Measurements from ENCODE around the gene NF2.

The NF2 gene

DNA sequence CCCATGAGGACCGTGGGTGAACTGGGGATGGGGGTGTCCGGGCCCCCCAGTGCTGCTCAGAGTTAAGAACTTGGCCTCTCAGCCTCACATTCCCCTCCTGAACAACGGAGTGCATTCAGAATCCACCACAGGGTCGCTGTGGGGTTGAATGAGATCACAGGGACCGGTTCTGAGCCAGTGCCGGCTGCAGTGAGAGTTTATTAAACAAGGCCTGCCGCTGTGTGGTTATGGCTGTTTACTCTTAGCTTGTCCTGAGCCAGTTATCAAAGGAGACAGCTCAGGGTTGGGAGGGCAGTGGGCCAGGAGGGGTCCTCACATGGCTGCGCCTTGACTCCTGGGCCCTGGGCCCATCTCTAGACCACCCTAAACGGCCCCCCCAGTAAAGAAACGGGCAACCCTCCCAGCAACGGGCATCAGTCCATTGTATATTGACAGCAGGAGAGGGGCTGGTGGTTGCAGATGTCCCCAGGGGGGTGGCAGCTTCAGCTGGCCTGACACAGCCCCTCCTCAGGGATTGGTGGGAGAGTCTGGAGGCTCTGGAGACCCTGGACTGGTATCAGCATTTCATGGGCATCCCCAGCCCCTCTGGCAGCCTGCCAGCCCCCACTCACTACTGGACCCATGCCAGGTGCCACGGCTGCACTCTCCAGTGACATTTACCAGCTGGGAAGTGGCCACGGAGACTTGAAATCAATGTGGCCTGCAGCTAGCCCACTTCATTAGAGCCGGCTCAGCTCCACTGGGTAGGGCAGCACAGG lies 101.3 kb downstream of the NF2 start:
- peaks cover 3% of the 10 kb centered on the region for H3K27me3 Mint-ChIP-seq
- H3K4me1 Mint-ChIP-seq (ENCODE audit: low read depth): peaks cover 4% of the 10 kb centered on the region
- no peaks in the 10 kb centered on the region for H3K9me3 Mint-ChIP-seq

DNA sequence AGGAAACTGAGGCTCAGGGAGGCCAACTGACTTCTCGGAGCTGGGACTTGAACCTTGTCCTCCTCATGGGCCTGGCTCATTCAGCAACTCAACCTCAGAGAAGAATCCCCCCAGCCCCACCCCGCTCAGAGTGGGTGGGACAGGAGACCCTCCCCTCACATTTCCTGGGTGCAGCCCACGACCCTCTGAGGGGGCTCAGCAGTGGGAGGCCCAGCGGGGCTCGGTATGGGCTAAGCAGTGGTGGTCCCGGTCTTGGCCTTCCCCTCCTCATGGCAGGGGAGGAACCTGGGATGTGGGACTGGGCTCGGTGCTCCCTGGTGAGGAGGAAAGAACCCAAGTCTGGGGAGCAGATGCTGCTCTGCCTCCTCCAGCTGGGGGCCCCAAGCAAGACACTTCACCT lies 102.2 kb downstream of the NF2 start:
- no peak overlapping the region for H3K27ac Mint-ChIP-seq
- H3K4me1 Mint-ChIP-seq (ENCODE audit: low read depth): peaks cover 4% of the 10 kb centered on the region
- H3K27me3 Mint-ChIP-seq: peaks cover 3% of the 10 kb centered on the region
- H3K4me3 Mint-ChIP-seq: no peak overlapping the region
- no peaks in the 10 kb centered on the region for H3K36me3 Mint-ChIP-seq (ENCODE audit: low read depth)
- H3K9me3 Mint-ChIP-seq: no peaks in the 10 kb centered on the region

More for the DNA sequence above, 101.3 kb downstream of the NF2 start:
- Mint-ChIP-seq H3K36me3 (ENCODE audit: low read depth) (no peaks in the 10 kb centered on the region), H3K4me3 (no peak overlapping the region), H3K27ac (no peak overlapping the region)

DNA sequence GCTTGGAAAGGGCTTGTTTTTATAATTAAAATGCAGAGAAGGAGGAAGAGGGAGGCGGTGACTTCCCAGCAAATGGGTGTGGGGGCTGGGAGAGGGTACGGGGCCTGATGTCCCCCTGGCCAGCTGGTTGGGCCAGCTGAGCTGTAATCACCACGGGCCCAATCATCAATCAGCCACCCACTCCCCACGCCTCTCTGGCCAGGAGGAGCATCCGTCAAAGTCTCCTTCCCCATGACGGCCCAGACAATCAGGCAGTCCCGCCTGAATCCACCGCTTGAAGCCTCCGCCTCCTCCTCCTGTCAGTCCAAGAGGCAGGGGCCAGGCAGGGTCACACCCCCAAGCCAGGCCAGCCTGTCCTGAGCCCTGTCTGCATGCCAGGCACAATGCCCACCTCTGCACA lies 103.1 kb downstream of the NF2 start:
- H3K36me3 Mint-ChIP-seq (ENCODE audit: low read depth): no peaks in the 10 kb centered on the region
- H3K27me3 Mint-ChIP-seq: peaks cover 3% of the 10 kb centered on the region
- no peak overlapping the region for H3K4me3 Mint-ChIP-seq
- no peak overlapping the region for H3K27ac Mint-ChIP-seq
- H3K4me1 Mint-ChIP-seq (ENCODE audit: low read depth): no peaks in the 10 kb centered on the region
- H3K9me3 Mint-ChIP-seq: no peaks in the 10 kb centered on the region

DNA sequence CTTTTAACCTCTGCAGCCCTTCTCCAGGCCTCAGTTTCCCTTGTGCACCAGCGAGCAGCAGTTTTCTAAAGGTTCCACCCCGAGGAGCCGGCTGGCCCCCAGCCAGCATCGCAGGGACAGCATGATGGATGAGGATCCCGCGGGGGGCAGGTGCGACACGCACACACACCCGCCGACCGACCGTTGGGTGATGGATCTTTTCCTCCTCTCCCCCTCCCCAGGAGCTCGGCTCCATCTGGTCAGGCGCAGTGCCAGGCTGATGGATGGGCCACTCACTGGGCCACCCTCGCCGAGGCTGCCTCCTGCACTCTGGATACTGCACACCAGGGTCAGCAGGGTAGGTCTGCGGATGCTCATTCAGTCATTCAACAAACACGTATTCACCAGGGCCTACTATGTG lies 103.6 kb downstream of the NF2 start:
- no peaks in the 10 kb centered on the region for H3K36me3 Mint-ChIP-seq (ENCODE audit: low read depth)
- H3K27me3 Mint-ChIP-seq: peaks cover 3% of the 10 kb centered on the region
- no peaks in the 10 kb centered on the region for H3K9me3 Mint-ChIP-seq
- H3K4me1 Mint-ChIP-seq (ENCODE audit: low read depth): no peaks in the 10 kb centered on the region
- H3K27ac Mint-ChIP-seq: no peak overlapping the region
- H3K4me3 Mint-ChIP-seq: no peak overlapping the region

DNA sequence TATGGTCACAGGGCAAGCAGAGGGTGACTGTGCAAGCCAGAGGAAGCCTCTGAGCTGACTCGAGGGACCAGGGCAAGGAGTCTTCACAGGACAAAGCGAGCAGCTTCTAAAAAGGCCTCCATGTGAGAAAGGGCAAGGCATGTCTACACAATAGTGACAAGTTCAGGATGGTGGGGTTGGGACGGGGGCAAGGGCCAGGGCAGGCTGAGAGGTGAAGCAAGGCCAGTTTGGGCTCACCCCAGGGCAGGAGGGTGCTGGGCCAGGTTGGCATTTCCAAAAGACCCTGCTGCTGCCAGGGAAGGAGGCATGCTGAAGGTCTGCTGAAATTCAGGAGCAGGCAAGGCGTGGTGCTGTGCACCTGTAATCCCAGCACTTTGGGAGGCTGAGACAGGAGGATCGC lies 104.0 kb downstream of the NF2 start:
- no peak overlapping the region for H3K27ac Mint-ChIP-seq
- H3K4me3 Mint-ChIP-seq: no peak overlapping the region
- peaks cover 3% of the 10 kb centered on the region for H3K27me3 Mint-ChIP-seq
- H3K4me1 Mint-ChIP-seq (ENCODE audit: low read depth): no peaks in the 10 kb centered on the region
- no peaks in the 10 kb centered on the region for H3K9me3 Mint-ChIP-seq
- H3K36me3 Mint-ChIP-seq (ENCODE audit: low read depth): no peaks in the 10 kb centered on the region

DNA sequence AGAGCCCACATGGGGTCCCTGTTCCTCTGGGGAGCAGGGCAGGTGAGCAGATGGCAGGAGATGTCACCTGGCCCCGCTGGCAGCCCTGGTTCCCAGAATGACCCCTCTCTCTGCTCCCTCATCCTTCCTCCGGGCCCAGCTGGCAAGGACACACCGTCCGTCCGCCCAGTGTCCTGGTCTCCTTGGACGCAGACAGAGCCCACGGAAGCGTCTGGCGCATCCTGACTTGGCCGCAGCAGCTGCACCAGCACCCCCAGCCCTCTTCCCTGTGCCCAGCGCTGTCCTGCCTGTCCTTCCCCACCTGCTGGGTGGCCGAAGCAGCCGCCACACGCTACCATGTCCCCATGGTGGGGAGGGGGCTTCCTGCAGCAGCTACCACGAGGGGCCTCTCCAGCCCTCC lies 106.8 kb downstream of the NF2 start:
- no peaks in the 10 kb centered on the region for H3K9me3 Mint-ChIP-seq
- peaks cover 4% of the 10 kb centered on the region for H3K27me3 Mint-ChIP-seq
- H3K4me1 Mint-ChIP-seq (ENCODE audit: low read depth): no peaks in the 10 kb centered on the region
- H3K27ac Mint-ChIP-seq: no peak overlapping the region
- H3K4me3 Mint-ChIP-seq: no peak overlapping the region
- H3K36me3 Mint-ChIP-seq (ENCODE audit: low read depth): no peaks in the 10 kb centered on the region

DNA sequence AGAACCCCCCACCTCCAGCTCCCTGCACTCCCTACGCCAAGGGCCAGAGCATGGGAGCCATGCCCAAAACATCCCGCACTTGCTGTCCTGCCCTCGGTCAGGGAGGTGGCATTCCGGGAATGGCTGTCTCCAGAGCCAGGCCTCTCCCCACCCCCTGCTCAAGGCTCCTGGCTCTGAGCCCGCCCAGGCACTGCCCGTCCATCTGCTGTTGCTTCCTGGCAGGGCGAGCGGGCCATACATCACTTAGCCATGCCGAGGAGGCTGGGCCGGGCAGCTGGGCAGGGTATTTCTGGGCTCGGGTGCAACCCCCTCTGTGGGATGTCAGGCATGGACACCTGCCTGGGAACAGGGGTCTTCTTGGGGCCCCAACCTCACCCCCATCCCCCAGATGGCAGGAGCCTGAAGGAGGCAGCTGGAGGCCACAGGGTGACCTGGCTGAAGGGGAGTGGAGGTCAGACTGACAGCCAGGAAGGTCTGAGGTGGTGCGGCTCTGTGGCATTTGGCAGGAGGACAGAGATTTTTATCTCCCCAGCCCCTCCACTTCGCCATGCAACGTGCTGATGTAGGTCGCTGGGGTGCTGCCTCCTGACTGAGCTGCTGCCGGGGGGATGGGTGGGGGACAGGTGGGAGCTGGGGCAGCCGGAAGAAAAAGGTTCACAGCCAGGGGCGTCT lies 107.6 kb downstream of the NF2 start:
- no peak overlapping the region for H3K4me3 Mint-ChIP-seq
- no peaks in the 10 kb centered on the region for H3K4me1 Mint-ChIP-seq (ENCODE audit: low read depth)
- no peak overlapping the region for H3K27ac Mint-ChIP-seq
- no peaks in the 10 kb centered on the region for H3K9me3 Mint-ChIP-seq
- H3K36me3 Mint-ChIP-seq (ENCODE audit: low read depth): no peaks in the 10 kb centered on the region
- H3K27me3 Mint-ChIP-seq: peaks cover 7% of the 10 kb centered on the region

DNA sequence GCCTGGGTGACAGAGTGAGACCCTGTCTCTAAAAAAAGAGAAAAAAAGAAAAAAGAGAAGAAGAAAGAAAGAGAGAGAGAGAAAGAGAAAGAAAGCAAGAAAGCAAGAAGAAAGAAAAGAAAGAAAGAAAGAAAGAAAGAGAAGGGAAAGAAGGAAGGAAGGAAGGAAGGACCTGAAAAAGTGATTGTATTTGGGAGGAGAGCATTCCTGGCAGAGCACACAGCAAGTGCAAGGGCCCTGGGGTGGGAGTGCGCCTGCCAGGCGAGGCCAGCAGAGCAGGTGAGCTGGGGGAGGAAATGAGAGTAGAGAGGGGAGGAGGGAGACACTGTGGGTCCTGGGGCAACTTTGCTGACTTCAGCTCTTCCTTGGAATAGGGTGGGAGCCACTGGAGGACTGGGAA lies 108.7 kb downstream of the NF2 start:
- H3K27ac Mint-ChIP-seq: no peak overlapping the region

DNA sequence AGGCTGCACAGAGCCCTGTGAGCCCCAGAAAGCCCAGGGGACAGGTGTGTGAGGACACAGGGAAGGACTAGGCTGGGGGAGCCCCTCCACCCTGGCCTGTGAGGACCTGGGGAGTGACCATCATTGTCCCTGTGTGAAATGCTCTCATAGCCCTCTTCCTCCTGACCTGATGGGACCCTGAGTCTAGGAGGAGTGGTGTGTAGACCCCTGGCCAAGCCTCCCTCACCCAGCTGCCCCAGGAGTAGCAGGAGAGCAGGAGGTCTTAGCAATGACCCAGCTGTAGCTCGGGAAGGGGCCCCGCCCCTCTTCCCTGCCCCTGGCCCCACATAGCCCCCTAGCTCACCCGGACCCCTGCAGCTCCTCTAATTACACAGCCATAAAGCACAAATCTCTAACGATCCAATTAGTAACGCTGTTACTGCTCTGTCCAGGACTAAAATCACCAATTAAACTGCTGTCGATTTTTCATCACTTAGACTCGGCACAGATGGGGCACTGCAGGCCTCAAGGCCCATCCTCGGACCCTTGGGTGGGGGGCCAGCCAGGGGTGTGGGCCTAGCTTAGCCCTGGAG lies 109.8 kb downstream of the NF2 start:
- no peaks in the 10 kb centered on the region for H3K9me3 Mint-ChIP-seq
- no peaks in the 10 kb centered on the region for H3K36me3 Mint-ChIP-seq (ENCODE audit: low read depth)
- no peak overlapping the region for H3K4me3 Mint-ChIP-seq
- H3K27me3 Mint-ChIP-seq: peaks cover 23% of the 10 kb centered on the region
- H3K4me1 Mint-ChIP-seq (ENCODE audit: low read depth): no peaks in the 10 kb centered on the region
- H3K27ac Mint-ChIP-seq: no peak overlapping the region

More for the DNA sequence above, 108.7 kb downstream of the NF2 start:
- Mint-ChIP-seq H3K9me3 (no peaks in the 10 kb centered on the region), H3K4me3 (no peak overlapping the region), H3K27me3 (peaks cover 18% of the 10 kb centered on the region), H3K4me1 (ENCODE audit: low read depth) (no peaks in the 10 kb centered on the region), H3K36me3 (ENCODE audit: low read depth) (no peaks in the 10 kb centered on the region)

DNA sequence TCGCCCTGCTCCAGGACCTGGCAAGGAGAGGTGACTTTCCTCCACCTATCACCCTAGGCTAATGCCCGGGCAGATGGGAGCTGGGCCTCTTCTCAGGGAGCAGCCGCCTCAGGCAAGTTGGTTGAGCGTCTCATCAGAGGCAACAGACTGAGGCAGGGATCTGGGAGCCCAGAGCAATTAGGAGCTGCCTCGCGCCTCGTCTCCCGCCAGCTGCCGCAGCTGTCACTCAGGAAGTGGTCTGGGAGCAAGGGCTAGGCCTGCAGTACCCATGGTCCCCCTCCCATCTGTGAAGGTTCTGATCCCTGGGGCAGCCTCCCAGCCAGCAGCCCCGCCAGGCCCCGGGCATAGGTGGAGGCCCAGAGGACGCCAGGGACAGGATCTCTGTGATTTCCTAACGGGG lies 111.8 kb downstream of the NF2 start:
- Mint-ChIP-seq H3K4me1 (ENCODE audit: low read depth) (no peaks in the 10 kb centered on the region), H3K4me3 (no peak overlapping the region), H3K27me3 (peaks cover 37% of the 10 kb centered on the region), H3K9me3 (no peaks in the 10 kb centered on the region), H3K27ac (no peak overlapping the region), H3K36me3 (ENCODE audit: low read depth) (no peaks in the 10 kb centered on the region)

DNA sequence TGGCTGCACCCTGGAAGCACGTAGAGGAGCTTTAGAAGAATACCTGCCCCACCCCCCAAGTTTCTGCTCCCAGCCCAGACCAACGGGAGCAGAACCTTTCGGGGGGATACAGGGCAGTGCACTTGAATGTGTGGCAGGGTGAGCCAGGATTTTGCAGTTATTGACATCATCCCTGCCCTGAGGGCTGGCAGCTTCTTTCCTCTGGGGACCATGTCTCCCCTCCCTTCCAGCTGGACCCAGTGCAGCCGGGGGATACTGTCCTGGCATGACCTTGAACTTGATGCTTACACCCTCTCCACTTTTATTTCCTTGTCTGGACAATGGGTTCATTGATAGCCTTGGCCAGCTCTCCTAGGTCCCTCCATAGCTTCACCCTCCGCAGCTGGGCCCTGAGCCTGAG lies 112.3 kb downstream of the NF2 start:
- Mint-ChIP-seq H3K4me3 (no peak overlapping the region), H3K9me3 (no peaks in the 10 kb centered on the region), H3K27me3 (peaks cover 37% of the 10 kb centered on the region), H3K36me3 (ENCODE audit: low read depth) (no peaks in the 10 kb centered on the region), H3K27ac (no peak overlapping the region), H3K4me1 (ENCODE audit: low read depth) (no peaks in the 10 kb centered on the region)

DNA sequence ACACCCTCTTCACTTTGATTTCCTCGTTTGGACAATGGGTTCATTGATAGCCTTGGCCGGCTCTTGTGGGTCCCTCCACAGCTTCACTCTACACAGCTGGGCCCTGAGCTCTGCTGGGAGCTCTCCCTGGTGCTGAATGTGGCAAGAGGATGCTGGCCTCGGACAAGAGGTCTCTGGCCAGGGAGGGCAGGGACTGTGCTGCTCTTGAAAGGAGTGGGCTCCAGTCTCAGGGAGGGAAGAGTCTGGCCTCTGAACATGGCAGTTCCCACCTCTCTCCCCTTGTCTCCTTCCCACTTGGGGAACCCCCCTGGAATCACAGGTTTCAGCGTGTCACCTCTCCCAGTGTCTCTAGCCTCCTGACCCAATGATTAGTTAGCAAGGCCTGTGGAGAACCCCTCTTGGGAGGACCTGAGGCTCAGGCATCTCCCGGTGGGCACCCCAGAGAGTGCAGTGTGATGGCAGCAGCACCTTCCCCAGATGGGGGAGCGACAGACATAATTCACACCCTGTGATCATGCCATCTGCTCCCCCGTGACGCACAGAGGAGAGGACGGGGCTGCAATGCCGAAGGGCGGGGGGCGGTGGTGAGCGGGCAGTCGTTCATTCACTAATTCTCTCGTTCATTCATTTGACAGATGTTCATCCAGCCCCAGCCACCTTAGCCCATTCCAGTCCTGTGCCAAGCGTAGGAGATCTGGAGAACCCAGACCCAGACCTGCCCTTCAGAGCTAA lies 113.5 kb downstream of the NF2 start:
- no peaks in the 10 kb centered on the region for H3K9me3 Mint-ChIP-seq
- H3K27me3 Mint-ChIP-seq: peaks cover 44% of the 10 kb centered on the region
- H3K36me3 Mint-ChIP-seq (ENCODE audit: low read depth): no peaks in the 10 kb centered on the region
- no peak overlapping the region for H3K27ac Mint-ChIP-seq
- no peak overlapping the region for H3K4me3 Mint-ChIP-seq
- no peaks in the 10 kb centered on the region for H3K4me1 Mint-ChIP-seq (ENCODE audit: low read depth)

DNA sequence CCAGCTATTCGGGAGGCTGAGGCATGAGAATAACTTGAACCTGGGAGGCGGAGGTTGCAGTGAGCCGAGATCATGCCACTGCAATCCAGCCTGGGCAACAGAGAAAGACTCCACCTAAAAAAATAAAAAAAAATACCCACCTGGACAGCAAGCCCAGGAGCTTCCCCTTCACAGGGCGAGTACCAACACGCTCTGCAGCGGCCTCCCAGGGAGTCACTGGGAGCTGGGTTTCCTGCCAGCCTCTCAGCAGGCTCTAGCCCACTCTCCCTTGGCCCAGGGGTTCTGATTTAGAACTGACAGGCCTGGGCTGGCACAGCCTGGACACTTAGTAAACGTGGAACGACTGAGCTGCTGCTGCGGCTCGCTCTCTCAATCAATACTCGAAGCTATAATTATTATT lies 114.4 kb downstream of the NF2 start:
- no peaks in the 10 kb centered on the region for H3K9me3 Mint-ChIP-seq
- peaks cover 44% of the 10 kb centered on the region for H3K27me3 Mint-ChIP-seq
- H3K4me1 Mint-ChIP-seq (ENCODE audit: low read depth): no peaks in the 10 kb centered on the region
- H3K27ac Mint-ChIP-seq: no peak overlapping the region
- H3K36me3 Mint-ChIP-seq (ENCODE audit: low read depth): no peaks in the 10 kb centered on the region
- H3K4me3 Mint-ChIP-seq: no peak overlapping the region

DNA sequence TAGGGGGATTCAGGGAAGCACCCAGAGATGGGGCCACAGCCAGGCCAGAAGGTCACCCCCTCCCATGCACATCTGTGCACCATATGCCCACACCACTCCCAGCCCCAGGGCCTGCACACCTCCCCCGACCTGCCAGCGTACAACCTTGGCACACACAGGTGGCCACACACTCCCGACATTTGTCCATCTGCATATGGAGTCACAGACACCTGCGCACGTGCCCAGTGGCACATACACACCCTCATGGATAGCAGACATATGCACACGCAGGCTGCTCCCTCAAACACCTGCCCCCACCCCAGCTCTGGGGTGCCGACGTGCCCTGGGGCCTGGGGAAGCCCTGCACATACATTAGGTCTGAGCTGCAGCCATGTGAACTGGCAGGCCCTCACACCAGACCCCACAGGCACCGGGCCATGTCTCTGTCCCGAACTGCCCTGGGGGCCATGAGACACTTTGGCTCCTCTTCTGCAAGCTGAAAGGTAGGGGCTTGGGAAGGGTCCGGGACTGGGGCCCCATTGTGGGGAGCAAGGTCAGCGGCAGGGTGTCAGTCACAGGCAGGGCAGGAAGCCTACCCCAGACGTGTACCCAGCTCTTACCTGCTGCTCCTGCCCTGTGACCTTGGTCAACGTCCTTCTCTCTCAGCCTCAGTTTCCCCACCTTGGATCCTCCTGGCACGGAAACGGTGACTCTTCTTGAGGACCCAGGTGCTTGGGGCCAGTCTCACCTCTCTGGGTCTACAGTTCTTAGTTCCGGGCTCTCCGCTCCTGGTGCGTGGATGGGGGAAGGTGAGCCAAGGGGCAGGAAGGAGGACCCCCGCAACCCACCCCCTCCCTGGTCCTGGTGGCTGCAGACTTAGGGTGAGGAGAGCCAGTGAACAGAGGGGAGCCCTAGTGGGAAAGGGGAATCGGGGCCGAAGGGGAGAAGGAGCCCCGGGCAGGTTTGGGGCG lies 115.8 kb downstream of the NF2 start:
- Mint-ChIP-seq H3K36me3 (ENCODE audit: low read depth) (no peaks in the 10 kb centered on the region), H3K27me3 (peaks cover 44% of the 10 kb centered on the region), H3K4me1 (ENCODE audit: low read depth) (no peaks in the 10 kb centered on the region), H3K9me3 (no peaks in the 10 kb centered on the region), H3K27ac (no peak overlapping the region), H3K4me3 (no peak overlapping the region)

All from stimulated activated naive CD8-positive, alpha-beta T cell treated with anti-CD3 and anti-CD28 coated beads, Interleukin-15, Interleukin-2, amounts not matched to agents 100 ng/mL and 50 ng/mL, for 24 hours (primary cell).